Ascending aorta (tissue), 2 donors: ENCODE results near the gene PIM1. TPM values are rescaled to one million over a fixed set of nuclear protein-coding genes. Genes with fewer than 3 reads are reported as not detected.
A peak's percentile ranks its signal among the peaks of the same experiment; 100 is the strongest.

Experiments used
- DNase-seq, 2 donors: peaks; one replicate each; pipeline ENCODE4 v3.0.0-alpha.2; 2019; ENCODE audit warnings: low spot score in 2 of 2
- H3K27ac ChIP-seq, 2 donors: fragments of 200-600 bp; sonication (generic); one replicate each; pipeline ENCODE4 v1.5.1; 2016 to 2017; ENCODE audit warnings: mild to moderate bottlenecking in 1 of 2
- H3K27me3 ChIP-seq: fragments of 200-600 bp; sonication (generic); one replicate; pipeline ENCODE4 v1.5.1; 2017
- H3K36me3 ChIP-seq, 2 donors: fragments of 200-600 bp; sonication (generic); one replicate each; pipeline ENCODE4 v1.5.1; 2016
- H3K4me1 ChIP-seq, 2 donors: fragments of 200-600 bp; sonication (generic); one replicate each; pipeline ENCODE4 v1.5.1; 2016 to 2017; ENCODE audit warnings: mild to moderate bottlenecking in 1 of 2
- H3K4me3 ChIP-seq, 2 donors: fragments of 200-600 bp; sonication (generic); one replicate each; pipeline ENCODE4 v1.5.1; 2016 to 2017; ENCODE audit warnings: mild to moderate bottlenecking in 1 of 2
- H3K9me3 ChIP-seq, 2 donors: fragments of 200-600 bp; sonication (generic); one replicate each; pipeline ENCODE4 v1.5.1; 2016
- CTCF ChIP-seq, 3 experiments: fragments of 200-600 bp in 2 of 3; fragments of 450-650 bp in 1 of 3; sonication (generic) in 2 of 3; IDR thresholded peaks; one replicate each; pipeline ENCODE4 v1.5.1; 2016 to 2019; ENCODE audit warnings: antibody characterized with exemption in 3 of 3, mild to moderate bottlenecking in 1 of 3, moderate library complexity in 1 of 3
- intact Hi-C: fragments of 100-400 bp; cut with DNase I; formaldehyde crosslinking; loops from one replicate; pipeline ENCODE4 v1.15.1; 2023
- total RNA-seq: library from RNA; depleted of rRNA; stranded (reverse); fragments of >200 nt; gene quantifications from one replicate; pipeline ENCODE4 v1.1.0, GENCODE V29; 2016

The PIM1 gene
- total RNA-seq, 1 donor from 2014 or later: 17.7 TPM

- Histone ChIP-seq H3K4me1 (peaks cover 0 to 6% of the 10 kb centered on the region in 2 donors), H3K9me3 (no peaks in the 10 kb centered on the region), H3K27me3 (no peaks in the 10 kb centered on the region), H3K36me3 (no peaks in the 10 kb centered on the region), H3K4me3 (no peak overlapping the region), H3K27ac (no peak overlapping the region)
- intact Hi-C loops: no loop called here
- no peak for DNase-seq
- no peak for TF ChIP-seq CTCF (IDR thresholded peaks at IDR 0.05)
These were observed 48.6 kb downstream of the PIM1 start for GRCh38 chr6:37218511-37218910.

DNA sequence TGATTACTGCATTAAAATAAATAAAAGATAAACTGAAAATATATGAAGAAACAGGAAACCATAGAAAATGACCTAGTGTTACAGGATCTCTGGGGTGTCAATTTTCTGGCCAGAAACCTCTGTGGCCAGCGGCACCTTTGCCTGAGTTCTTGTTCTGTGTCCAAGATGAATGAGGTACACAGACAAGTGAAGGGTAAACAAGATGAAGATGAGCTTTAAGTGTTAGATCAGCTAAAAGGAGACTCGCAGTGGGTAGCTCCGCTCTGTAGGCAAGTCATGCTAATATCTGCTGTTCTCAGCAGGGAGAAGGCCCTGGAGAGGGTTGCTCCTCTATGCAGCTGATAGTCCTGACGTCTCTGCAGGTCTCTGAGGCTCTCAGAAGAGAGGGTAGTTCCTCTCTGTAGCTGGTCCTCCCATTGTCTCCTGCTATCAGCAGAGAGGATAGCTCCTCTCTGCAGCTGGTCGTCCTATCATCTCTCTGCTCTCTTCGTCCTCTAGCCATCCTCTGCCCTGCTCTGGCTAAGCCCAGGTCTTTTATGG lies 51.7 kb downstream of the PIM1 start:
- no peaks in the 10 kb centered on the region for H3K36me3 ChIP-seq
- peak overlapping the region; percentile 67 for H3K4me3 ChIP-seq
- H3K27me3 ChIP-seq: no peaks in the 10 kb centered on the region
- no peaks in the 10 kb centered on the region for H3K9me3 ChIP-seq
- TF ChIP-seq CTCF (IDR thresholded peaks at IDR 0.05): no peak
- peaks cover 0 to 6% of the 10 kb centered on the region in 2 donors for H3K4me1 ChIP-seq
- peak overlapping the region; percentile 34 to 48 for H3K27ac ChIP-seq
- no peak for DNase-seq
- intact Hi-C loops: loop anchor here (2.0 kb wide), 1 partner anchor 15 kb away; no protein-coding TSS in a partner anchor

DNA sequence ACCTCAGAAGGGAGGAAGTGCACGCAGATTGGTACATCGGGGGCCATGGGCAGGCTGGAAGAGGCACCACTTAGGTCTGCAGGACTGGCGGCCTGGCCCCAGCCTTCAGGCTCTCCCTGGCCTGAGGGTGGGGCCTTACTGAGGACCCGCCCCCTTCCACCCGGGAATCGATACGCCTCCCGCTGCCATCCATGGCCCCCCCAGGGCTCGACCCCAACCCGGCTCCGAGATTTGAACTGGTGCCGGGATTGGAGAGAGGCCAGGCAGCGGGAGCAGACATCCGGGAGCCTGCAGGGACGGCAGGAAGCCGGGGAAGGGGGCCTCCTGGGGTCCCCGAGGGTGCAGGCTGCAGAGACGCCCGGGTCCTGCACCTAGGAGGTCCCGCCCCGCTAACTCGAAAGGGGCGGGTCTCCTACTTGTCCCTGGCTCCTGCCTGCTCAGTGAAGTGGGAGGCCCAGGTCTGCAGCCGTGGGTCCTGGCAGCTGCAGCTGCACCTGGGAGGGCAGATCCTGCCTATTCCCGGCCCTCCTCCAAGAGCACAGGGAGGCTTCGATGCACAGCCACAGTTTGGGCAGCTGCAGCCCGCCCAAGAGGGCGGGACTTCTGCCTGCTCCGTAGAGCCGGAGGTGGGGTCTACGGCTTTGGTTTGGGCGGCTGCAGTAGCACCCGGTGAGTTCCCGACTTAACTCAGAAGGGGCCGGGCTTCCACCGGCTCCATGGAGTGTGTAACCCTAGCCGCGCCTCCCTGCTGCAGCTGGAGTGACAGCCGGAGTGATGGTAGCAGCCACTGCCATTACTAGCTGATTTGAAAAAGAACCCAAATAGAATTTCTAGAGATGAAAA lies 52.4 kb downstream of the PIM1 start:
- H3K27me3 ChIP-seq: no peaks in the 10 kb centered on the region
- DNase-seq: peak in 1 of 2 donors; percentile 91
- intact Hi-C loops: loop anchor here (2.0 kb wide), 1 partner anchor 14 kb away; no protein-coding TSS in a partner anchor
- H3K27ac ChIP-seq: peak overlapping the region; percentile 34 to 48
- H3K4me3 ChIP-seq: peak overlapping the region; percentile 67
- no peak for TF ChIP-seq CTCF (IDR thresholded peaks at IDR 0.05)
- no peaks in the 10 kb centered on the region for H3K36me3 ChIP-seq
- no peaks in the 10 kb centered on the region for H3K9me3 ChIP-seq
- peaks cover 0 to 6% of the 10 kb centered on the region in 2 donors for H3K4me1 ChIP-seq

- H3K4me1 ChIP-seq: peaks cover 0 to 6% of the 10 kb centered on the region in 2 donors
- H3K9me3 ChIP-seq: no peaks in the 10 kb centered on the region
- intact Hi-C loops: loop anchor here (2.0 kb wide), 1 partner anchor 14 kb away; no protein-coding TSS in a partner anchor
- H3K36me3 ChIP-seq: no peaks in the 10 kb centered on the region
- H3K4me3 ChIP-seq: peak overlapping the region; percentile 67
- no peak for TF ChIP-seq CTCF (IDR thresholded peaks at IDR 0.05)
- no peaks in the 10 kb centered on the region for H3K27me3 ChIP-seq
- DNase-seq: no peak
- H3K27ac ChIP-seq: peak overlapping the region; percentile 7 to 48
These were observed 53.0 kb downstream of the PIM1 start for GRCh38 chr6:37222992-37223391.

Other genes starting within 250 kb of the PIM1 start
- 33.5 TPM for gene PI16, start 215.4 kb upstream of the PIM1 start, total RNA-seq
- gene MTCH1, start 184.0 kb upstream of the PIM1 start, total RNA-seq: 175 TPM
- 49.4 TPM for gene FGD2, start 164.5 kb upstream of the PIM1 start, total RNA-seq
- gene TBC1D22B, start 87.6 kb downstream of the PIM1 start, total RNA-seq: 11.1 TPM
- gene TMEM217, start 88.0 kb downstream of the PIM1 start, total RNA-seq: not detected
- 7.3 TPM for gene RNF8, start 183.8 kb downstream of the PIM1 start, total RNA-seq